H9 (cell line): ENCODE measurements around the gene DENND6A. TPM values are rescaled to one million over a fixed set of nuclear protein-coding genes. Genes with fewer than 3 reads are reported as not detected.

Source experiments
- DNase-seq: peaks from one replicate; pipeline ENCODE4 v3.0.0-alpha.2; 2017
- H2AFZ ChIP-seq: one replicate; pipeline ENCODE4 v1.6.1; 2013; ENCODE audit warnings: mild to moderate bottlenecking, low read length, control low read depth, moderate library complexity
- H2AK5ac ChIP-seq: 2 replicates; pipeline ENCODE4 v1.6.1; 2013; ENCODE audit warnings: low read length, control low read depth, mixed read lengths; ENCODE audit not compliant: insufficient read length
- H2BK120ac ChIP-seq: one replicate; pipeline ENCODE4 v1.6.1; 2013; ENCODE audit warnings: low read depth, mild to moderate bottlenecking, low read length, control low read depth, inconsistent platforms; ENCODE audit not compliant: poor library complexity, severe bottlenecking
- H2BK12ac ChIP-seq: 2 replicates; pipeline ENCODE4 v1.6.1; 2013; ENCODE audit warnings: low read length, control low read depth, mixed read lengths, low read depth; ENCODE audit not compliant: insufficient read length
- H2BK15ac ChIP-seq: 2 replicates; pipeline ENCODE4 v1.6.1; 2013; ENCODE audit warnings: low read depth, low read length, control low read depth
- H2BK20ac ChIP-seq: one replicate; pipeline ENCODE4 v1.6.1; 2013; ENCODE audit warnings: low read depth, mild to moderate bottlenecking, low read length, control low read depth, inconsistent platforms; ENCODE audit not compliant: poor library complexity, severe bottlenecking
- H2BK5ac ChIP-seq: 2 replicates; pipeline ENCODE4 v1.6.1; 2013; ENCODE audit warnings: low read length, control low read depth, mixed read lengths; ENCODE audit not compliant: insufficient read length
- H3K14ac ChIP-seq: 2 replicates; pipeline ENCODE4 v1.6.1; 2013; ENCODE audit warnings: low read length, control low read depth; ENCODE audit not compliant: insufficient read depth
- H3K18ac ChIP-seq: 2 replicates; pipeline ENCODE4 v1.6.1; 2013; ENCODE audit warnings: low read depth, mild to moderate bottlenecking, mixed read lengths, low read length, control low read depth; ENCODE audit not compliant: insufficient read length
- H3K23ac ChIP-seq: 2 replicates; pipeline ENCODE4 v1.6.1; 2013; ENCODE audit warnings: low read length, control low read depth, mixed read lengths, low read depth; ENCODE audit not compliant: insufficient read length
- H3K23me2 ChIP-seq: 2 replicates; pipeline ENCODE4 v1.6.1; 2013; ENCODE audit warnings: low read depth, mild to moderate bottlenecking, mixed read lengths, low read length, control low read depth; ENCODE audit not compliant: insufficient read length, poor library complexity, severe bottlenecking
- H3K27ac ChIP-seq: 2 replicates; pipeline ENCODE4 v1.5.1; 2013; ENCODE audit warnings: low read length, control low read depth, mixed read lengths, low read depth; ENCODE audit not compliant: insufficient read length
- H3K27me3 ChIP-seq: 2 replicates; pipeline ENCODE4 v1.6.1; 2013; ENCODE audit warnings: low read length, control low read depth, inconsistent platforms; ENCODE audit not compliant: insufficient read depth
- H3K4ac ChIP-seq: 2 replicates; pipeline ENCODE4 v1.6.1; 2013; ENCODE audit warnings: low read depth, mild to moderate bottlenecking, control low read depth, inconsistent platforms, low read length, moderate library complexity
- H3K4me1 ChIP-seq: 2 replicates; pipeline ENCODE4 v1.6.1; 2013; ENCODE audit warnings: low read length, control low read depth, inconsistent platforms; ENCODE audit not compliant: insufficient read depth
- H3K4me2 ChIP-seq: 2 replicates; pipeline ENCODE4 v1.6.1; 2013; ENCODE audit warnings: low read length, control low read depth, mixed read lengths; ENCODE audit not compliant: insufficient read length, insufficient read depth
- H3K56ac ChIP-seq: 2 replicates; pipeline ENCODE4 v1.6.1; 2013; ENCODE audit warnings: low read depth, mild to moderate bottlenecking, mixed read lengths, low read length, control low read depth; ENCODE audit not compliant: insufficient read length
- H3K79me1 ChIP-seq: 2 replicates; pipeline ENCODE4 v1.6.1; 2013; ENCODE audit warnings: low read depth, mild to moderate bottlenecking, moderate library complexity, low read length, control low read depth, inconsistent platforms; ENCODE audit not compliant: insufficient read depth, poor library complexity, severe bottlenecking
- H3K79me2 ChIP-seq: 2 replicates; pipeline ENCODE4 v1.6.1; 2013; ENCODE audit warnings: low read length, control low read depth, inconsistent platforms; ENCODE audit not compliant: insufficient read depth
- H3K9ac ChIP-seq: 2 replicates; pipeline ENCODE4 v1.6.1; 2013; ENCODE audit warnings: low read length, control low read depth, mixed read lengths; ENCODE audit not compliant: insufficient read length; ENCODE audit errors: extremely low read depth
- H3K9me3 ChIP-seq: one replicate; pipeline ENCODE4 v1.6.1; 2013; ENCODE audit warnings: low read depth, low read length, inconsistent platforms; ENCODE audit not compliant: control insufficient read depth
- H3T11ph ChIP-seq: one replicate; pipeline ENCODE4 v1.6.1; 2013; ENCODE audit warnings: mild to moderate bottlenecking, low read length, control low read depth, inconsistent platforms
- H4K20me1 ChIP-seq: one replicate; pipeline ENCODE4 v1.6.1; 2013; ENCODE audit not compliant: control insufficient read depth, insufficient read length, insufficient read depth
- H4K5ac ChIP-seq: 2 replicates; pipeline ENCODE4 v1.6.1; 2013; ENCODE audit warnings: low read depth, mild to moderate bottlenecking, mixed read lengths, low read length, control low read depth; ENCODE audit not compliant: insufficient read length
- H4K8ac ChIP-seq: replicated peaks from 2 replicates; pipeline ENCODE4 v1.6.1; 2013; ENCODE audit warnings: low read length, control low read depth, mixed read lengths, low read depth; ENCODE audit not compliant: insufficient read length
- H4K91ac ChIP-seq: 2 replicates; pipeline ENCODE4 v1.6.1; 2013; ENCODE audit warnings: low read depth, mild to moderate bottlenecking, moderate library complexity, mixed read lengths, low read length, control low read depth; ENCODE audit not compliant: insufficient read length
- H3K27ac Mint-ChIP-seq, 3 experiments: 2 replicates in 2 of 3; 3 replicates in 1 of 3; pipeline ENCODE4 v1.8.0; 2020 to 2021; ENCODE audit warnings: mixed read lengths in 3 of 3, mild to moderate bottlenecking in 1 of 3, moderate library complexity in 1 of 3
- H3K27me3 Mint-ChIP-seq: 2 replicates; pipeline ENCODE4 v1.8.0; 2021; ENCODE audit warnings: low read depth, mild to moderate bottlenecking, moderate library complexity, mixed read lengths
- H3K36me3 Mint-ChIP-seq, 3 experiments: 2 replicates in 2 of 3; 3 replicates in 1 of 3; pipeline ENCODE4 v1.8.0; 2020 to 2021; ENCODE audit warnings: low read depth in 3 of 3, mixed read lengths in 3 of 3; ENCODE audit not compliant: insufficient read depth in 1 of 3
- H3K4me1 Mint-ChIP-seq, 2 experiments: 2 replicates each; pipeline ENCODE4 v1.8.0; 2020; ENCODE audit warnings: mixed read lengths in 2 of 2
- H3K4me3 Mint-ChIP-seq, 2 experiments: 2 replicates in 1 of 2; 3 replicates in 1 of 2; pipeline ENCODE4 v1.8.0; 2020 to 2021; ENCODE audit warnings: mild to moderate bottlenecking in 2 of 2, mixed read lengths in 2 of 2, moderate library complexity in 1 of 2
- H3K9me3 Mint-ChIP-seq, 2 experiments: 2 replicates in 1 of 2; 3 replicates in 1 of 2; pipeline ENCODE4 v1.8.0; 2020; ENCODE audit warnings: mild to moderate bottlenecking in 2 of 2, mixed read lengths in 2 of 2, moderate library complexity in 1 of 2
- CTCF ChIP-seq: fragments of 200-600 bp; sonication (generic); conservative IDR thresholded peaks from 3 replicates; pipeline ENCODE4 v1.8.0; 2021; ENCODE audit warnings: antibody characterized with exemption, mild to moderate bottlenecking
- WGBS: extraction: QIAGEN DNeasy Blood & Tissue Kit; methylation state at CpG from one replicate; pipeline ENCODE4 v1.1.7; 2013; ENCODE audit warnings: missing lambda C conversion rate, low lambda C conversion rate, mixed read lengths; ENCODE audit not compliant: insufficient read length; ENCODE audit errors: extremely low coverage; 5-methylcytosine and 5-hydroxymethylcytosine counted together
- total RNA-seq: library from RNA; stranded (reverse); gene quantifications from 2 replicates; pipeline ENCODE4 v1.2.1, GENCODE V29; 2021

The DENND6A gene
- total RNA-seq, 1 experiment from 2014 or later = 13.2 TPM

- no peak overlapping the region for H2BK12ac ChIP-seq
- no peak overlapping the region for H3K56ac ChIP-seq
- Mint-ChIP-seq H3K27ac (peak overlapping the region in 1 of 3 experiments; percentile 56; a peak in 1 of 7 replicates), H3K27me3 (peaks cover 3% of the 10 kb centered on the region; the same call in 1 of the 2 replicates), H3K36me3 (no peaks in the 10 kb centered on the region), H3K9me3 (no peaks in the 10 kb centered on the region; a peak in 1 of 5 replicates), H3K4me3 (no peak overlapping the region), H3K4me1 (0 out of 4 replicates have a peak, but pooled peaks cover 0 to 3% of the 10 kb centered on the region in 2 experiments)
- no peak for DNase-seq
- H3K4ac ChIP-seq = no peak overlapping the region
- WGBS = no CpG with 5 or more reads among the region's 5 CpGs
- no peak overlapping the region for H2AK5ac ChIP-seq
- H2AFZ ChIP-seq = no peak overlapping the region
- H2BK5ac ChIP-seq = no peak overlapping the region
- H3K9ac ChIP-seq = no peak overlapping the region
- no peaks in the 10 kb centered on the region for H3K23me2 ChIP-seq
- H2BK20ac ChIP-seq = no peak overlapping the region
- H2BK120ac ChIP-seq = no peak overlapping the region
- H4K20me1 ChIP-seq = no peaks in the 10 kb centered on the region
- no peak for TF ChIP-seq CTCF
- no peaks in the 10 kb centered on the region for H3K79me1 ChIP-seq
- H3K14ac ChIP-seq = no peak overlapping the region
- H3K18ac ChIP-seq = no peak overlapping the region
- no peak overlapping the region; the same call in 1 of the 2 replicates for H2BK15ac ChIP-seq
- H4K5ac ChIP-seq = no peak overlapping the region
- no peak overlapping the region for H4K91ac ChIP-seq
- no peak overlapping the region for H3T11ph ChIP-seq
- no peak overlapping the region for H4K8ac ChIP-seq
- H3K4me2 ChIP-seq = no peak overlapping the region
- H3K23ac ChIP-seq = no peak overlapping the region
- H3K79me2 ChIP-seq = no peaks in the 10 kb centered on the region
- no peaks in the 10 kb centered on the region for H3K9me3 ChIP-seq
- no peaks in the 10 kb centered on the region for H3K4me1 ChIP-seq
- H3K27ac ChIP-seq = no peak overlapping the region
- H3K27me3 ChIP-seq = no peaks in the 10 kb centered on the region
Observed at GRCh38 chr3:57727106-57727505, 34.2 kb upstream of the DENND6A start.
